HL-60 (cell line): Measurements from ENCODE around the gene ARHGAP24.

Experiments
- CTCF ChIP-seq: IDR thresholded peaks from one replicate; pipeline ENCODE4 v1.5.1; 2011; ENCODE audit warnings: low read length, control low read depth, inconsistent platforms; ENCODE audit not compliant: insufficient read depth
- GABPA ChIP-seq: IDR thresholded peaks from 2 replicates; pipeline ENCODE4 v1.6.1; 2012; ENCODE audit warnings: low read depth
- POLR2AphosphoS5 ChIP-seq: IDR thresholded peaks from 2 replicates; pipeline ENCODE4 v1.6.1; 2012; ENCODE audit warnings: low read depth
- TF ChIP-seq, protein P1 (sequence below): IDR thresholded peaks from 2 replicates; pipeline ENCODE4 v1.6.1; 2012; ENCODE audit warnings: low read depth; ENCODE audit not compliant: insufficient replicate concordance

- TF ChIP-seq CTCF (no peak), POLR2AphosphoS5 (no peak), GABPA (no peak)
- TF ChIP-seq, protein P1, sequence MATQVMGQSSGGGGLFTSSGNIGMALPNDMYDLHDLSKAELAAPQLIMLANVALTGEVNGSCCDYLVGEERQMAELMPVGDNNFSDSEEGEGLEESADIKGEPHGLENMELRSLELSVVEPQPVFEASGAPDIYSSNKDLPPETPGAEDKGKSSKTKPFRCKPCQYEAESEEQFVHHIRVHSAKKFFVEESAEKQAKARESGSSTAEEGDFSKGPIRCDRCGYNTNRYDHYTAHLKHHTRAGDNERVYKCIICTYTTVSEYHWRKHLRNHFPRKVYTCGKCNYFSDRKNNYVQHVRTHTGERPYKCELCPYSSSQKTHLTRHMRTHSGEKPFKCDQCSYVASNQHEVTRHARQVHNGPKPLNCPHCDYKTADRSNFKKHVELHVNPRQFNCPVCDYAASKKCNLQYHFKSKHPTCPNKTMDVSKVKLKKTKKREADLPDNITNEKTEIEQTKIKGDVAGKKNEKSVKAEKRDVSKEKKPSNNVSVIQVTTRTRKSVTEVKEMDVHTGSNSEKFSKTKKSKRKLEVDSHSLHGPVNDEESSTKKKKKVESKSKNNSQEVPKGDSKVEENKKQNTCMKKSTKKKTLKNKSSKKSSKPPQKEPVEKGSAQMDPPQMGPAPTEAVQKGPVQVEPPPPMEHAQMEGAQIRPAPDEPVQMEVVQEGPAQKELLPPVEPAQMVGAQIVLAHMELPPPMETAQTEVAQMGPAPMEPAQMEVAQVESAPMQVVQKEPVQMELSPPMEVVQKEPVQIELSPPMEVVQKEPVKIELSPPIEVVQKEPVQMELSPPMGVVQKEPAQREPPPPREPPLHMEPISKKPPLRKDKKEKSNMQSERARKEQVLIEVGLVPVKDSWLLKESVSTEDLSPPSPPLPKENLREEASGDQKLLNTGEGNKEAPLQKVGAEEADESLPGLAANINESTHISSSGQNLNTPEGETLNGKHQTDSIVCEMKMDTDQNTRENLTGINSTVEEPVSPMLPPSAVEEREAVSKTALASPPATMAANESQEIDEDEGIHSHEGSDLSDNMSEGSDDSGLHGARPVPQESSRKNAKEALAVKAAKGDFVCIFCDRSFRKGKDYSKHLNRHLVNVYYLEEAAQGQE, result no peak
These were observed 11.6 kb downstream of the ARHGAP24 start for GRCh38 chr4:85486425-85487086.
